IMR-90 (cell line): ENCODE data around the gene IFT25.

Experiments used
- CEBPB ChIP-seq: IDR thresholded peaks from 2 replicates; pipeline ENCODE4 v1.6.1; 2012; ENCODE audit warnings: low read depth, low read length, improper control_type of control experiment
- CHD1 ChIP-seq: IDR thresholded peaks from 2 replicates; pipeline ENCODE4 v1.6.1; 2012; ENCODE audit warnings: low read depth, low read length, improper control_type of control experiment
- RCOR1 ChIP-seq: IDR thresholded peaks from 2 replicates; pipeline ENCODE4 v1.6.1; 2012; ENCODE audit warnings: mild to moderate bottlenecking, low read length, improper control_type of control experiment; ENCODE audit not compliant: insufficient replicate concordance
- SMC3 ChIP-seq: fragments of 150-350 bp; IDR thresholded peaks from 2 replicates; pipeline ENCODE4 v1.6.1; 2016; ENCODE audit warnings: low read depth, mild to moderate bottlenecking, antibody characterized with exemption, low read length, moderate library complexity
- TF ChIP-seq, protein P1 (sequence below): conservative IDR thresholded peaks from 2 replicates; pipeline ENCODE4 v1.5.1; 2012; ENCODE audit warnings: mild to moderate bottlenecking, low read depth, low read length, improper control_type of control experiment

DNA sequence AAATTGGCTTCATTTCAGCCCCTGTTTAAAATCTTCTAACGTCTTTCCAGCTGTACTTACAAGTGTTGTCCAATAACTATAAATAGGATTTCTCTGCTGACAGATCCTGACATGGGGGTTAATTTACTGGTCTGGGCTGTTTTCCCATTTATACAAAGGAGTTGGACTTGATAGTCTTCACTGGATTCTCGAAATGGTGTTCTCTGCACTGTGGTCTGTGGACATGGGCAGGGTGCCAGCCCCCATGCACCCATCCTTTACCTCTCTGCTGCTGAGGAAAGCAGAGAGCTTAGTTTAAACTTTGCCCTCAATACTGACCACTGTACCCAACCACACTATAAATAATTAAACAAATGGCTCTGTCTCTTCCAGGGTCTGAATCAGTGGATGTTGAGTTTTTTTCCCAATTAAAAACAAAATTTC is 46.3 kb downstream of the IFT25 start:
- TF ChIP-seq, protein P1, sequence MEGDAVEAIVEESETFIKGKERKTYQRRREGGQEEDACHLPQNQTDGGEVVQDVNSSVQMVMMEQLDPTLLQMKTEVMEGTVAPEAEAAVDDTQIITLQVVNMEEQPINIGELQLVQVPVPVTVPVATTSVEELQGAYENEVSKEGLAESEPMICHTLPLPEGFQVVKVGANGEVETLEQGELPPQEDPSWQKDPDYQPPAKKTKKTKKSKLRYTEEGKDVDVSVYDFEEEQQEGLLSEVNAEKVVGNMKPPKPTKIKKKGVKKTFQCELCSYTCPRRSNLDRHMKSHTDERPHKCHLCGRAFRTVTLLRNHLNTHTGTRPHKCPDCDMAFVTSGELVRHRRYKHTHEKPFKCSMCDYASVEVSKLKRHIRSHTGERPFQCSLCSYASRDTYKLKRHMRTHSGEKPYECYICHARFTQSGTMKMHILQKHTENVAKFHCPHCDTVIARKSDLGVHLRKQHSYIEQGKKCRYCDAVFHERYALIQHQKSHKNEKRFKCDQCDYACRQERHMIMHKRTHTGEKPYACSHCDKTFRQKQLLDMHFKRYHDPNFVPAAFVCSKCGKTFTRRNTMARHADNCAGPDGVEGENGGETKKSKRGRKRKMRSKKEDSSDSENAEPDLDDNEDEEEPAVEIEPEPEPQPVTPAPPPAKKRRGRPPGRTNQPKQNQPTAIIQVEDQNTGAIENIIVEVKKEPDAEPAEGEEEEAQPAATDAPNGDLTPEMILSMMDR, result no peak
- TF ChIP-seq RCOR1 (no peak), CHD1 (no peak), SMC3 (no peak), CEBPB (no peak)
